Measurements from ENCODE around the gene C5orf46. TPM values are rescaled to one million over a fixed set of nuclear protein-coding genes. Genes with fewer than 3 reads are reported as not detected.

The C5orf46 gene
- polyA plus RNA-seq, 1 experiment: 19.6 TPM

DNA sequence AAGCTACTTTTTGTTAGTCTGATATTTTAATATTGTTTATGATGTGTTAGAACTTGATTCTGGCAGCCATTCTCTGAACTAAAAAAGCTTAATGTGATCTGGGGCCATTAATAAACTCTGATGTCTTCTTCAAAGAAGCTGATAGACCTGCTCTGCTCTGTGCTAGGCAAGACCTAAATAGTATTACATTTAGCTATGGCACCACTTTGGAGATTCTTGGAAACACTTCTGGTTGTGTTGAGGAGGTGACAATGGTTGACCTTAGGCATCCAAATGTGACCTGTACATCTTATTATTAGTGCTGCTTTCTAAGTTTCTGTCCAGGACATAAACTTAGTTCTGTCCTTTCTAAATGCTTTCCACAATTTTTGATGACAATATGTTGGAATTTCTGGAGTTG is 49.5 kb downstream of the C5orf46 start:
- TF ChIP-seq, protein P1, sequence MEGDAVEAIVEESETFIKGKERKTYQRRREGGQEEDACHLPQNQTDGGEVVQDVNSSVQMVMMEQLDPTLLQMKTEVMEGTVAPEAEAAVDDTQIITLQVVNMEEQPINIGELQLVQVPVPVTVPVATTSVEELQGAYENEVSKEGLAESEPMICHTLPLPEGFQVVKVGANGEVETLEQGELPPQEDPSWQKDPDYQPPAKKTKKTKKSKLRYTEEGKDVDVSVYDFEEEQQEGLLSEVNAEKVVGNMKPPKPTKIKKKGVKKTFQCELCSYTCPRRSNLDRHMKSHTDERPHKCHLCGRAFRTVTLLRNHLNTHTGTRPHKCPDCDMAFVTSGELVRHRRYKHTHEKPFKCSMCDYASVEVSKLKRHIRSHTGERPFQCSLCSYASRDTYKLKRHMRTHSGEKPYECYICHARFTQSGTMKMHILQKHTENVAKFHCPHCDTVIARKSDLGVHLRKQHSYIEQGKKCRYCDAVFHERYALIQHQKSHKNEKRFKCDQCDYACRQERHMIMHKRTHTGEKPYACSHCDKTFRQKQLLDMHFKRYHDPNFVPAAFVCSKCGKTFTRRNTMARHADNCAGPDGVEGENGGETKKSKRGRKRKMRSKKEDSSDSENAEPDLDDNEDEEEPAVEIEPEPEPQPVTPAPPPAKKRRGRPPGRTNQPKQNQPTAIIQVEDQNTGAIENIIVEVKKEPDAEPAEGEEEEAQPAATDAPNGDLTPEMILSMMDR (IDR thresholded peaks at IDR 0.05; ENCODE audit: insufficient read depth, low read depth, low read length): no peak
- Histone ChIP-seq H3K36me3 (ENCODE audit: control insufficient read depth, insufficient read depth, low read length) (no peaks in the 10 kb centered on the region), H3K4me3 (ENCODE audit: low read depth, low read length) (no peak overlapping the region), H3K27me3 (ENCODE audit: control insufficient read depth, insufficient read depth, low read length) (no peaks in the 10 kb centered on the region)
- CTCF ChIA-PET: interaction anchor here (1.9 to 3.5 kb wide), 4 partner anchors 8 to 518 kb away, joined by 5 to 27 read pairs (median 14); no protein-coding TSS in a partner anchor
- POLR2A ChIA-PET: no interaction called here
- no peak for DNase-seq (ENCODE audit: low read depth)

DNA sequence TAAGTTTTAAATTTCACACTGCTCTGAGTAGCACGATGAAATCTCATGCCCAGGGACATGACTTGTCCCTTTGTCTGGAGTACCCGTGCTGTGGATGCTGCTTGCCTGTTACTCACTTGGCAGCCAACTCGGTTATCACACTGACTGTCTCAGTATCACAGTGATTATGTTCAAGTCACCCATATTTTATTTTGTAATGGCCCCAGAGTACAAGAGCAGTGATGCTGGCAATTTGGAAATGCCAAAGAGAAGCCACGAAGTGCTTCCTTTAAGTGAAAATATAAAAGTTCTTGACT is 50.6 kb downstream of the C5orf46 start:
- H3K4me3 ChIP-seq (ENCODE audit: low read depth, low read length): no peak overlapping the region
- POLR2A ChIA-PET: no interaction called here
- H3K27me3 ChIP-seq (ENCODE audit: control insufficient read depth, insufficient read depth, low read length): no peaks in the 10 kb centered on the region
- CTCF ChIA-PET: interaction anchor here (3.0 to 3.5 kb wide), 2 partner anchors 7 to 11 kb away, joined by 22 to 27 read pairs; no protein-coding TSS in a partner anchor
- DNase-seq (ENCODE audit: low read depth): no peak
- TF ChIP-seq, protein P1 (IDR thresholded peaks at IDR 0.05; ENCODE audit: insufficient read depth, low read depth, low read length): no peak
- no peaks in the 10 kb centered on the region for H3K36me3 ChIP-seq (ENCODE audit: control insufficient read depth, insufficient read depth, low read length)

DNA sequence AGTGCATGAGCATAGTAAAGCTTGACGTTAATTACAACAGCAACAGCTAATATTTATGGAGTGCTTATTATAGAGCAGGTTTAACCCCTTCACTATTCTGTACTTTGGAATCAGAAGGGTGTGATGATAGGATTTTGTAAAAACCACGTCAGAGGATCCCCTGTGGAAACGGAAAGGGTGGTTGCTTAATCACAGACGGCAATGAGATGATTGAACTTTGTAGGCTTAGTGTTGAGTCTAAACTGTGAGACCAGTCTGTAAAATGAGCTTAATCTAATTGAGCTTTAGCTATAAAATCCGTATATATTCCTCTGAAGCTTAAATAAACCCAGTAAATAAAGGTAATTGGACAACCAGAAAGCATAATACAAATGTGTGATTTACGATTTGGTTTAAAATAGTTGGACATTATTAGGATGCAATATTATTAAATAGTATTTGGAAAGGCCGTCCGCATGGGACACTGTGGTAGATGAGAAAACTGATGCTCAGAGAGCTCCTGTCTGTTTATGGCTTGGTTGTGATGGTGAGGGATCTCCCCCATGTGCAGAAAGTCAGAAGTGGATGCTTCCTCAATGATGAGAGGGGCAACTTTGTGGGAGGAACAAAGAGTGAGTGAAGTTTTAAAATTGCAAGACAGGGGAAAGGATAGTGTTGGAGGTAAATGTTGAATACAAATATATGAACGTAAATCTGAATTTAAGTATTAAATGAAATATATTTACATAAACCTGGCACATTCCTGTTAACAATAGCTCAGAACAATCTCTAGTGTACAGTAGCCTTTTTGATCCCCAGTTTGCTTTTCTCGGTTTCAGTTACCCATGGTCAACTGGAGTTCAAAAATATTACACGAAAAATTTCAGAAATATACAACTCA is 51.2 kb downstream of the C5orf46 start:
- ChIA-PET POLR2A (no interaction called here), CTCF (interaction anchor here (1.2 kb wide), 2 partner anchors 32 to 80 kb away, joined by 3 to 4 read pairs; no protein-coding TSS in a partner anchor)

DNA sequence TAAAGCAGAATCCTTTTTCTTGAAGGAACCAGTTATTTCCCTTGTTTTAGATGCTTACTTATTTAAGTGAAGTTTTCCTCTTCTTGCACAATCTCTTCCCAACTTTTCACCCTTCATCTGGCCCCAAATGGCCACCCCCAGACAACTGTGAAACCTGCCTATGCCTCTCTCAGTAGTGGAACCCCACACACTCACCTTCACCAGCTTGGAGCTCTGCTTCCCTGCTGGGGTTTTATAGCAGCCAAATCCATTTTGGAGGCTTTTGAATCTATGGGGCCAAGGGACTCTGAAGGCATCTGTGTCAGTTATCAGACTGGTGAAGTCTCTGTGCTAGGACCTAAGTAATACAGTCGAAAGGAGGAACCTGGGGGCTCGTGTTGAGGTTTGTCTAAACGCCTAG is 52.0 kb downstream of the C5orf46 start:
- TF ChIP-seq, protein P1 (IDR thresholded peaks at IDR 0.05; ENCODE audit: insufficient read depth, low read depth, low read length): no peak
- ChIA-PET CTCF (interaction anchor here (1.2 kb wide), 2 partner anchors 32 to 81 kb away, joined by 3 to 4 read pairs; no protein-coding TSS in a partner anchor), POLR2A (no interaction called here)
- no peak overlapping the region for H3K4me3 ChIP-seq (ENCODE audit: low read depth, low read length)
- H3K27me3 ChIP-seq (ENCODE audit: control insufficient read depth, insufficient read depth, low read length): no peaks in the 10 kb centered on the region
- DNase-seq (ENCODE audit: low read depth): no peak
- H3K36me3 ChIP-seq (ENCODE audit: control insufficient read depth, insufficient read depth, low read length): no peaks in the 10 kb centered on the region

More for the DNA sequence above, 51.2 kb downstream of the C5orf46 start:
- Histone ChIP-seq H3K27me3 (ENCODE audit: control insufficient read depth, insufficient read depth, low read length) (no peaks in the 10 kb centered on the region), H3K36me3 (ENCODE audit: control insufficient read depth, insufficient read depth, low read length) (no peaks in the 10 kb centered on the region), H3K4me3 (ENCODE audit: low read depth, low read length) (no peak overlapping the region)
- TF ChIP-seq, protein P1 (IDR thresholded peaks at IDR 0.05; ENCODE audit: insufficient read depth, low read depth, low read length): no peak
- DNase-seq (ENCODE audit: low read depth): no peak

DNA sequence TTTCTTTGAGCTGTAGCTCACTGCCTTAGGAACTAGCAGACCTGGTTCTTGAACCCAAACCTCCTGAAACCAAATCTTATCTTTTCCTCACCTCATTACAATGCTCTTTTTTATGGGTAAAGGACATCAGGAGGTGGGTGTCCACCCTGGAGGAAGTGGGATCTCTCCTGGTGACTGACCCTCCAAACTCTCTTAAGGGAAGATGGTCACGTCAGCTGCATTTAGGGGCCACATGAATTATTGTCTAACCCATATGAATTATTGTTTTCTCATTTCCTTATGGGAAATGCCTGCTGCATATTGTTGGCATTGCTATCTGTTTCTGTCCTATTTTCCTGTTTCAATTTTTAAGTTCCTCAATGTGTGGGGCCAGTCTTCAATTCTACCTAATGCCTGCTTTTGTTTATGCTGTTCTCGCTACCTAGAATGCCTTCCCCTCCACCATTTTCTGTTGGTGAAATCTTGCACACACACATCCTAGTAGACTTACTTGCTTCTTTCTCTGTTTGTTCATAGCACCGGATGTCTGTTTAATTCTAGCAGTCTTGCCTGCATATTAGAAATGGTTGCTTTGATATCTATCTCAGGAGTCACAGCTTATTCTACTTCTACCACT is 52.9 kb downstream of the C5orf46 start:
- no peak for DNase-seq (ENCODE audit: low read depth)
- Histone ChIP-seq H3K4me3 (ENCODE audit: low read depth, low read length) (no peak overlapping the region), H3K36me3 (ENCODE audit: control insufficient read depth, insufficient read depth, low read length) (no peaks in the 10 kb centered on the region), H3K27me3 (ENCODE audit: control insufficient read depth, insufficient read depth, low read length) (no peaks in the 10 kb centered on the region)
- ChIA-PET CTCF (no interaction called here), POLR2A (no interaction called here)
- TF ChIP-seq, protein P1 (IDR thresholded peaks at IDR 0.05; ENCODE audit: insufficient read depth, low read depth, low read length): no peak

Data from BJ (cell line).